Hepatocyte (in vitro differentiated cells): Measurements from ENCODE around the gene PRMT1. TPM values are rescaled to one million over a fixed set of nuclear protein-coding genes. Genes with fewer than 3 reads are reported as not detected.

Source experiments
- DNase-seq: peaks from one replicate; pipeline ENCODE4 v3.0.0-alpha.2; 2016; ENCODE audit warnings: low spot score
- H2AFZ ChIP-seq: fragments of 200-600 bp; sonication (generic); 2 replicates; pipeline ENCODE4 v1.6.0; 2016; ENCODE audit warnings: antibody characterized with exemption, mild to moderate bottlenecking
- H3K27ac ChIP-seq: fragments of 200-600 bp; sonication (generic); 2 replicates; pipeline ENCODE4 v1.5.1; 2016; ENCODE audit warnings: mild to moderate bottlenecking
- H3K27me3 ChIP-seq: fragments of 200-600 bp; sonication (generic); 2 replicates; pipeline ENCODE4 v1.6.1; 2016
- H3K36me3 ChIP-seq: fragments of 200-600 bp; sonication (generic); replicated peaks from 2 replicates; pipeline ENCODE4 v1.5.1; 2016; ENCODE audit warnings: low read depth; ENCODE audit not compliant: insufficient read depth
- H3K4me1 ChIP-seq: fragments of 200-600 bp; sonication (generic); 2 replicates; pipeline ENCODE4 v1.5.1; 2016; ENCODE audit warnings: mild to moderate bottlenecking, moderate library complexity; ENCODE audit not compliant: insufficient read depth
- H3K4me2 ChIP-seq: fragments of 200-600 bp; sonication (generic); 2 replicates; pipeline ENCODE4 v1.6.0; 2016
- H3K4me3 ChIP-seq: fragments of 200-600 bp; sonication (generic); 2 replicates; pipeline ENCODE4 v1.5.1; 2016; ENCODE audit warnings: mild to moderate bottlenecking
- H3K79me2 ChIP-seq: fragments of 200-600 bp; sonication (generic); 2 replicates; pipeline ENCODE4 v1.6.0; 2017; ENCODE audit warnings: mild to moderate bottlenecking
- H3K9me2 ChIP-seq: fragments of 200-600 bp; sonication (generic); replicated peaks from 2 replicates; pipeline ENCODE4 v1.6.0; 2017; ENCODE audit warnings: mild to moderate bottlenecking; ENCODE audit not compliant: insufficient read depth
- H3K9me3 ChIP-seq: fragments of 200-600 bp; sonication (generic); 2 replicates; pipeline ENCODE4 v1.5.1; 2016; ENCODE audit warnings: low read depth, mild to moderate bottlenecking
- H4K20me1 ChIP-seq: fragments of 200-600 bp; sonication (generic); 2 replicates; pipeline ENCODE4 v1.6.0; 2016; ENCODE audit warnings: mild to moderate bottlenecking; ENCODE audit not compliant: insufficient read depth, poor library complexity, severe bottlenecking
- CTCF ChIP-seq: fragments of 200-600 bp; sonication (generic); IDR thresholded peaks from 2 replicates; pipeline ENCODE4 v1.5.1; 2016; ENCODE audit warnings: antibody characterized with exemption, mild to moderate bottlenecking; ENCODE audit not compliant: poor library complexity
- EZH2 ChIP-seq: fragments of 200-600 bp; sonication (generic); IDR thresholded peaks from 2 replicates; pipeline ENCODE4 v1.6.1; 2016; ENCODE audit warnings: antibody characterized with exemption, mild to moderate bottlenecking, borderline replicate concordance
- EZH2phosphoT487 ChIP-seq: fragments of 200-600 bp; sonication (generic); IDR thresholded peaks from one replicate; pipeline ENCODE4 v1.6.1; 2018; ENCODE audit warnings: antibody characterized with exemption, mild to moderate bottlenecking, low read depth, moderate library complexity; ENCODE audit not compliant: unreplicated experiment, severe bottlenecking
- WGBS: methylation state at CpG from one replicate; pipeline ENCODE4 v1.1.6; 2016; ENCODE audit warnings: low lambda C conversion rate; ENCODE audit errors: missing lambda C conversion rate; 5-methylcytosine and 5-hydroxymethylcytosine counted together
- polyA plus RNA-seq: library from polyadenylated mRNA; unstranded; fragments of >200 nt; fragmentation: Nextera tagmentation; extraction: Ambion mirVana; gene quantifications from 2 replicates; pipeline ENCODE4 v1.2.1, GENCODE V29; 2016
- total RNA-seq: library from RNA; depleted of rRNA; stranded (reverse); fragments of >200 nt; gene quantifications from 2 replicates; pipeline ENCODE4 v1.2.3, GENCODE V29; 2014

Gene PRMT1
- total and polyA plus RNA-seq, 2 experiments from 2014 or later, result 180 to 189 TPM

GRCh38 chr19:49683814-49684250, 6.8 kb downstream of the PRMT1 start:
- no peaks in the 10 kb centered on the region for H3K9me2 ChIP-seq
- no peaks in the 10 kb centered on the region for H3K9me3 ChIP-seq
- no peak for DNase-seq
- H4K20me1 ChIP-seq, result peaks cover 24% of the 10 kb centered on the region
- H3K4me2 ChIP-seq, result no peak overlapping the region
- H3K27me3 ChIP-seq, result no peaks in the 10 kb centered on the region
- no peak for TF ChIP-seq EZH2
- no peak for TF ChIP-seq CTCF
- TF ChIP-seq EZH2phosphoT487, result no peak
- H3K36me3 ChIP-seq, result peaks cover 3% of the 10 kb centered on the region
- H2AFZ ChIP-seq, result no peak overlapping the region
- H3K79me2 ChIP-seq, result peaks cover 40% of the 10 kb centered on the region
- H3K4me1 ChIP-seq, result peaks cover 12% of the 10 kb centered on the region
- H3K4me3 ChIP-seq, result no peak overlapping the region
- no peak overlapping the region for H3K27ac ChIP-seq
- WGBS, result 98% methylated on average over 18 of the region's 18 CpGs

- Histone ChIP-seq H3K36me3 (peaks cover 3% of the 10 kb centered on the region), H3K27ac (no peak overlapping the region), H3K4me1 (peaks cover 15% of the 10 kb centered on the region), H3K4me3 (no peak overlapping the region), H3K27me3 (no peaks in the 10 kb centered on the region), H3K79me2 (peaks cover 35% of the 10 kb centered on the region), H4K20me1 (peaks cover 22% of the 10 kb centered on the region), H3K4me2 (no peak overlapping the region), H2AFZ (no peak overlapping the region), H3K9me3 (no peaks in the 10 kb centered on the region), H3K9me2 (no peaks in the 10 kb centered on the region)
- peak; percentile 19 for DNase-seq
- WGBS, result 94% methylated on average over 26 of the region's 35 CpGs
- TF ChIP-seq EZH2phosphoT487, result no peak
- peak; percentile 19 for TF ChIP-seq CTCF
Observed at GRCh38 chr19:49684251-49684982, 7.3 kb downstream of the PRMT1 start.

GRCh38 chr19:49684983-49685553, 8.0 kb downstream of the PRMT1 start:
- no peaks in the 10 kb centered on the region for H3K9me2 ChIP-seq
- no peaks in the 10 kb centered on the region for H3K27me3 ChIP-seq
- WGBS, result 95% methylated on average over 13 of the region's 13 CpGs
- H3K36me3 ChIP-seq, result peaks cover 3% of the 10 kb centered on the region
- H4K20me1 ChIP-seq, result peaks cover 20% of the 10 kb centered on the region
- H3K27ac ChIP-seq, result no peak overlapping the region
- no peak overlapping the region for H2AFZ ChIP-seq
- H3K4me3 ChIP-seq, result no peak overlapping the region
- DNase-seq, result no peak
- H3K79me2 ChIP-seq, result peaks cover 28% of the 10 kb centered on the region
- TF ChIP-seq EZH2 (no peak), EZH2phosphoT487 (no peak), CTCF (no peak)
- no peak overlapping the region for H3K4me2 ChIP-seq
- no peaks in the 10 kb centered on the region for H3K9me3 ChIP-seq
- peaks cover 18% of the 10 kb centered on the region for H3K4me1 ChIP-seq
